ENCODE data around the gene SDHAF1. TPM values are rescaled to one million over a fixed set of nuclear protein-coding genes. Genes with fewer than 3 reads are reported as not detected.

Gene SDHAF1
- total and polyA plus RNA-seq, 10 donors = 14.6 to 35.6 (median 24.9) TPM

GRCh38 chr19:36019061-36019670 is 24.2 kb downstream of the SDHAF1 start:
- Histone ChIP-seq H3K9me3 (no peaks in the 10 kb centered on the region), H3K36me3 (peaks cover 0 to 77% (median 19%) of the 10 kb centered on the region in 6 donors), H3K27ac (no peak overlapping the region), H3K4me1 (peaks cover 5 to 11% (median 8%) of the 10 kb centered on the region in 6 donors), H3K27me3 (replicated peaks in 1 of 7) (no peaks in the 10 kb centered on the region), H3K4me3 (no peak overlapping the region)
- no peak for DNase-seq
- TF ChIP-seq POLR2A (IDR thresholded peaks at IDR 0.05) (no peak), CTCF (IDR thresholded peaks at IDR 0.05 in 8 of 11, conservative IDR thresholded peaks at IDR 0.05 in 3 of 11) (no peak), POLR2AphosphoS5 (IDR thresholded peaks at IDR 0.05) (no peak)
- intact Hi-C loops (cut with DNase I; ENCODE audit: low total_unique reads) = no loop called here
- 91 to 96% (median 92%) methylated on average over 17 to 22 of the region's 22 CpGs for WGBS, 5 donors

GRCh38 chr19:36023432-36023831 is 28.4 kb downstream of the SDHAF1 start:
- H3K27me3 ChIP-seq (replicated peaks in 1 of 7) = no peaks in the 10 kb centered on the region
- H3K4me1 ChIP-seq = no peaks in the 10 kb centered on the region
- H3K36me3 ChIP-seq = peaks cover 0 to 92% (median 24%) of the 10 kb centered on the region in 6 donors
- DNase-seq = no peak
- 94 to 96% (median 95%) methylated on average over 5 of the region's 5 CpGs for WGBS, 5 donors
- intact Hi-C loops (cut with DNase I; ENCODE audit: low total_unique reads) = no loop called here
- H3K9me3 ChIP-seq = no peaks in the 10 kb centered on the region
- H3K27ac ChIP-seq = no peak overlapping the region
- TF ChIP-seq POLR2AphosphoS5 (IDR thresholded peaks at IDR 0.05) (no peak), POLR2A (IDR thresholded peaks at IDR 0.05) (no peak), CTCF (IDR thresholded peaks at IDR 0.05 in 8 of 11, conservative IDR thresholded peaks at IDR 0.05 in 3 of 11) (no peak)
- no peak overlapping the region for H3K4me3 ChIP-seq

- H3K9me3 ChIP-seq = no peaks in the 10 kb centered on the region
- WGBS, 5 donors = 73 to 84% (median 78%) methylated on average over 1 of the region's 1 CpG
- intact Hi-C loops (cut with DNase I; ENCODE audit: low total_unique reads) = no loop called here
- no peaks in the 10 kb centered on the region for H3K27me3 ChIP-seq (replicated peaks in 1 of 7)
- H3K36me3 ChIP-seq = peaks cover 0 to 80% (median 21%) of the 10 kb centered on the region in 6 donors
- H3K27ac ChIP-seq = no peak overlapping the region
- no peak for DNase-seq
- H3K4me3 ChIP-seq = no peak overlapping the region
- H3K4me1 ChIP-seq = no peaks in the 10 kb centered on the region
- TF ChIP-seq POLR2A (IDR thresholded peaks at IDR 0.05) = no peak
- no peak for TF ChIP-seq CTCF (IDR thresholded peaks at IDR 0.05 in 8 of 11, conservative IDR thresholded peaks at IDR 0.05 in 3 of 11)
- TF ChIP-seq POLR2AphosphoS5 (IDR thresholded peaks at IDR 0.05) = no peak
These were observed 30.6 kb downstream of the SDHAF1 start for GRCh38 chr19:36025541-36025940.

- no peaks in the 10 kb centered on the region for H3K9me3 ChIP-seq
- no peaks in the 10 kb centered on the region for H3K4me1 ChIP-seq
- H3K36me3 ChIP-seq = peaks cover 0 to 72% (median 18%) of the 10 kb centered on the region in 6 donors
- no peak overlapping the region for H3K4me3 ChIP-seq
- no peak for TF ChIP-seq POLR2AphosphoS5 (IDR thresholded peaks at IDR 0.05)
- no peak for TF ChIP-seq CTCF (IDR thresholded peaks at IDR 0.05 in 8 of 11, conservative IDR thresholded peaks at IDR 0.05 in 3 of 11)
- TF ChIP-seq POLR2A (IDR thresholded peaks at IDR 0.05) = no peak
- no peak overlapping the region for H3K27ac ChIP-seq
- WGBS, 5 donors = 92 to 95% (median 94%) methylated on average over 48 to 49 of the region's 49 CpGs
- no peaks in the 10 kb centered on the region for H3K27me3 ChIP-seq (replicated peaks in 1 of 7)
- intact Hi-C loops (cut with DNase I; ENCODE audit: low total_unique reads) = no loop called here
- DNase-seq = no peak
These were observed 31.3 kb downstream of the SDHAF1 start for GRCh38 chr19:36026091-36026876.

Measured in spleen (tissue), 11 donors.